Immature natural killer cell (primary cell): ENCODE data around the gene HMGXB4. TPM values are rescaled to one million over a fixed set of nuclear protein-coding genes. Genes with fewer than 3 reads are reported as not detected.

Experiments used
- polyA plus RNA-seq, 3 donors: library from polyadenylated mRNA; unstranded; fragments of 300-500 nt; fragmentation: Illumina TruSeq; gene quantifications; one replicate each; pipeline ENCODE4 v1.2.3, GENCODE V29; 2021

HMGXB4 gene
- polyA plus RNA-seq, 3 donors from 2014 or later, result 13.1 to 16.0 (median 15.3) TPM

Other genes starting within 250 kb of the HMGXB4 start
- gene ISX, start 191.3 kb upstream of the HMGXB4 start, polyA plus RNA-seq, result not detected
- gene TOM1, start 42.4 kb downstream of the HMGXB4 start, polyA plus RNA-seq, result 10 to 100 TPM; 24.5 to 31.2 (median 26.2) TPM
- gene HMOX1, start 123.6 kb downstream of the HMGXB4 start, polyA plus RNA-seq, result 10 to 100 TPM in 2 of 3 donors, 1 to 10 TPM in 1; 5.3 to 12.8 (median 11.3) TPM
- gene MCM5, start 142.6 kb downstream of the HMGXB4 start, polyA plus RNA-seq, result 10 to 100 TPM; 39.0 to 65.3 (median 45.7) TPM